Body of pancreas (tissue), 4 donors: ENCODE results near the gene NRG4. TPM values are rescaled to one million over a fixed set of nuclear protein-coding genes. Genes with fewer than 3 reads are reported as not detected.
"Not testable (repeated sequence)": the region's sequence is repeated elsewhere in the genome, so short reads cannot be mapped to it uniquely, and the experiment has no call there.

Experiments used
- ATAC-seq: fragments of 150-250 bp; one replicate; pipeline ENCODE4 v1.9.1; 2016
- DNase-seq, 4 donors: peaks; one replicate each; pipeline ENCODE4 v3.0.0-alpha.2; 2019
- H3K27ac ChIP-seq, 4 donors: fragments of 200-600 bp; sonication (generic); 1 replicate in 3 of 4; 2 replicates in 1 of 4; pipeline versions ENCODE4 v1.5.1 to v1.6.1; 2016 to 2019; ENCODE audit warnings: mild to moderate bottlenecking in 1 of 4, mixed read lengths in 1 of 4, moderate library complexity in 1 of 4
- H3K27me3 ChIP-seq, 2 donors: fragments of 200-600 bp; sonication (generic); one replicate each; pipeline ENCODE4 v1.6.0; 2016; ENCODE audit warnings: mild to moderate bottlenecking in 1 of 2
- H3K36me3 ChIP-seq, 2 donors: fragments of 200-600 bp; sonication (generic); replicated peaks in 1 of 2; 2 replicates each; pipeline ENCODE4 v1.5.1; 2016; ENCODE audit warnings: low read depth in 2 of 2; ENCODE audit not compliant: insufficient read depth in 1 of 2
- H3K4me1 ChIP-seq: fragments of 200-600 bp; sonication (generic); one replicate; pipeline ENCODE4 v1.6.0; 2016
- H3K4me3 ChIP-seq, 2 donors: fragments of 200-600 bp; sonication (generic); 1 replicate in 1 of 2; 2 replicates in 1 of 2; pipeline ENCODE4 v1.5.1; 2016 to 2019
- H3K9me3 ChIP-seq, 3 donors: fragments of 200-600 bp; sonication (generic); 1 replicate in 2 of 3; 2 replicates in 1 of 3; pipeline ENCODE4 v1.5.1; 2016
- CTCF ChIP-seq, 7 experiments: fragments of 450-650 bp in 4 of 7; fragments of 200-600 bp in 3 of 7; sonication (generic) in 3 of 7; IDR thresholded peaks; one replicate each; pipeline ENCODE4 v1.5.1; 2016 to 2019; ENCODE audit warnings: antibody characterized with exemption in 7 of 7
- POLR2A ChIP-seq, 3 donors: fragments of 450-650 bp; IDR thresholded peaks; one replicate each; pipeline ENCODE4 v1.6.1; 2016; ENCODE audit warnings: antibody characterized with exemption in 3 of 3, mild to moderate bottlenecking in 2 of 3
- WGBS, 2 donors: methylation state at CpG; one replicate each; pipeline ENCODE4 v1.1.5; 2017; 5-methylcytosine and 5-hydroxymethylcytosine counted together
- intact Hi-C: fragments of 100-400 bp; cut with DNase I; formaldehyde crosslinking; loops from one replicate; pipeline ENCODE4 v1.15.1; 2023
- total RNA-seq, 2 donors: library from RNA; depleted of rRNA; stranded (reverse); fragments of >200 nt; gene quantifications; one replicate each; pipeline ENCODE4 v1.1.0, GENCODE V29; 2016

Gene NRG4
- total RNA-seq, 2 donors from 2014 or later, result 11.5 to 20.5 TPM

DNA sequence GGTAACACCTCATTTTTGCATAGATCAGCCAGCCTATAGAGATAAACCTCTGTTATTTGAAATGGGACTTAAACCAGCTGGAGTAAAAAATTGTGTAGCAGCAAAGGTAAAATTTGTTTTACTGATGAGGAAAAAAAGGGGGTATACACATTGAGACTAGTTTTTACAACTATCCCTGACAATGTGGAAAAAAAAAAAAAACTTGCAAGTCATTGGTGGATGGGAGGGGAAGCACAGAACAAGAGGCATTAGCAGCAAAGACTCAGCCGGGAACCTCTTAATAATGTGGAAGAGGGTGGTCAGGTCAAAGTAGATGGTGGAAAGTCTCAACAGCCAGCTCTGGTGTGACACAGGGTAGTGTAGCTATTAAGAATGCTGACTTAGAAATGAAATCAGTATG lies 94.1 kb downstream of the NRG4 start:
- peaks cover 0 to 2% of the 10 kb centered on the region in 2 donors for H3K36me3 ChIP-seq
- no peak for TF ChIP-seq CTCF (IDR thresholded peaks at IDR 0.05)
- no peak for TF ChIP-seq POLR2A (IDR thresholded peaks at IDR 0.05)
- H3K9me3 ChIP-seq, result no peaks in the 10 kb centered on the region
- WGBS, 2 donors, result 97 to 100% methylated on average over 1 of the region's 1 CpG
- H3K27me3 ChIP-seq, result no peaks in the 10 kb centered on the region
- intact Hi-C loops, result no loop called here
- no peak overlapping the region for H3K27ac ChIP-seq
- ATAC-seq, result no peak
- peaks cover 24% of the 10 kb centered on the region for H3K4me1 ChIP-seq
- no peak for DNase-seq
- no peak overlapping the region for H3K4me3 ChIP-seq

DNA sequence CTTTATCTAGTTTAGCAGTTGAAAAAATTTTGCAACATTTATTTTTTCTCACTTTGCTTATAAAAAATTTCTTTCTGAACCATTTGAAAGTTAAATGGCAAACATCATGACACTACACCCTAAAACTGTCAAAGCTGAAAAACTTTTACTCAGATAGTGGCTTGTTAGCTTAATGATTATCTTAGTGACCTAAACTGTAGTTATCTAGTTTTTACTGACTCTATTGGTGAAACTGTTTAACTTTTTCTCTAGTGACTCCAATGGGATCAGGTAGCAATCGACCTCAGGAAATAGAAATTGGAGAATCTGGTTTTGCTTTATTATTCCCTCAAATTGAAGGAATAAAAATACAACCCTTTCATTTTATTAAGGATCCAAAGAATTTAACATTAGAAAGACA lies 95.2 kb downstream of the NRG4 start:
- WGBS, 2 donors, result 14 to 26% methylated on average over 1 of the region's 1 CpG
- peaks cover 0 to 2% of the 10 kb centered on the region in 2 donors for H3K36me3 ChIP-seq

DNA sequence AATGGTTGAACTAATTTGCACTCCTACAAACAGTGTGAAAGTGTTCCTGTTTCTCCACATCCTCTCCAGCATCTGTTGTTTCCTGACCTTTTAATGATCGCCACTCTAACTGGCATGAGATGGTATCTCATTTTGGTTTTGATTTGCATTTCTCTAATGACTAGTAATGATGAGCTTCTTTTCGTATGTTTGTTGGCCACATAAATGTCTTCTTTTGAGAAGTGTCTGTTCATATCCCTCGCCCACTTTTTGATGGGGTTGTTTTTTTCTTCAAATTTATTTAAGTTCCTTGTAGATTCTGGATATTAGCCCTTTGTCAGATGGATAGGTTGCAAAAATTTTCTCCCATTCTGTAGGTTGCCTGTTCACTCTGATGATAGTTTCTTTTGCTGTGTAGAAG lies 101.9 kb downstream of the NRG4 start:
- 95 to 99% methylated on average over 3 of the region's 3 CpGs for WGBS, 2 donors
- H3K4me3 ChIP-seq, DNase-seq, H3K27ac ChIP-seq, H3K9me3 ChIP-seq, H3K4me1 ChIP-seq, intact Hi-C loops, ATAC-seq, H3K36me3 ChIP-seq, H3K27me3 ChIP-seq: not testable (repeated sequence)

More for the DNA sequence above, 95.2 kb downstream of the NRG4 start:
- intact Hi-C loops, result no loop called here
- Histone ChIP-seq H3K4me1 (peaks cover 16% of the 10 kb centered on the region), H3K9me3 (no peaks in the 10 kb centered on the region), H3K4me3 (no peak overlapping the region), H3K27me3 (no peaks in the 10 kb centered on the region), H3K27ac (peak overlapping the region in 1 of 4 donors; percentile 24)
- no peak for TF ChIP-seq POLR2A (IDR thresholded peaks at IDR 0.05)
- TF ChIP-seq CTCF (IDR thresholded peaks at IDR 0.05), result no peak
- DNase-seq (no peak), ATAC-seq (no peak)

DNA sequence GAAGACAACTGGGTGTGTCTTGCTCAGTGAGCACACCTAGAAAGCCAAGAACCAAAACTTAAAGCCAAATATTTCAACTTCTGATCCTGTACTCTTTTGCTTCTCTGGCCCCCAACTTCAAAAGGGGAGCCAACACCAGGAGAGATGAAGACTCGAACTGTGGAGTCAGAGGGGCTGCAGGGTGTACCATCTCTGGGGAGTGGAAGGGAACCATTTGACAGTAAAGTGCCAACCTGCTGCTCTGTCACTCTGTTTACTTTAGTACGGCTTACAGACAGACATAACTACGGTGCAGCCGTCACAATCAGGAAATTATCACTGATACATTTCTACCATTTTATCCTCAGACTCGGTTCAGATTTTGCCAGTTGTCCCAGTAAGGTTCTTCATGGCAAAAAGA lies 107.0 kb downstream of the NRG4 start:
- Histone ChIP-seq H3K27ac (no peak overlapping the region), H3K4me3 (no peak overlapping the region), H3K9me3 (no peaks in the 10 kb centered on the region), H3K27me3 (no peaks in the 10 kb centered on the region), H3K36me3 (no peaks in the 10 kb centered on the region), H3K4me1 (peaks cover 26% of the 10 kb centered on the region)
- 59 to 60% methylated on average over 5 of the region's 5 CpGs for WGBS, 2 donors
- TF ChIP-seq CTCF (IDR thresholded peaks at IDR 0.05), result no peak
- TF ChIP-seq POLR2A (IDR thresholded peaks at IDR 0.05), result no peak
- DNase-seq (no peak), ATAC-seq (no peak)
- intact Hi-C loops, result no loop called here

GRCh38 chr15:75903331-75904239 lies 108.6 kb downstream of the NRG4 start, which contains the start of gene FBXO22:
FBXO22 (plus strand) TSS chr15:75903878; CDS start chr15:75903964, 86 bp downstream.
- 1 to 2% methylated on average over 26 to 63 of the region's 63 CpGs for WGBS, 2 donors
- peak; percentile 99 for ATAC-seq
- Histone ChIP-seq H3K9me3 (no peaks in the 10 kb centered on the region), H3K4me3 (peak within 1 kb of the TSS; percentile 69 to 100), H3K27me3 (no peaks in the 10 kb centered on the region), H3K27ac (peak within 1 kb of the TSS; percentile 72 to 92 (median 80)), H3K4me1 (peaks cover 26% of the 10 kb centered on the region), H3K36me3 (no peaks in the 10 kb centered on the region)
- peak; percentile 93 to 97 (median 94) for DNase-seq
- TF ChIP-seq CTCF (IDR thresholded peaks at IDR 0.05) (peak in 1 of 7 experiments; percentile 1), POLR2A (IDR thresholded peaks at IDR 0.05) (peak; percentile 61 to 84 (median 81))
- intact Hi-C loops, result no loop called here
